DOHH2 (cell line): ENCODE results near the gene MGAT4A.

Experiments
- EZH2phosphoT487 ChIP-seq: fragments of 200-600 bp; sonication (generic); IDR thresholded peaks from 2 replicates; pipeline ENCODE4 v1.6.1; 2017; ENCODE audit warnings: borderline replicate concordance, mild to moderate bottlenecking, antibody characterized with exemption, low read length, moderate library complexity, mixed read lengths
- TF ChIP-seq, protein P1 (sequence below): fragments of 200-600 bp; sonication (generic); IDR thresholded peaks from one replicate; pipeline ENCODE4 v1.5.1; 2014; ENCODE audit warnings: antibody characterized with exemption, mild to moderate bottlenecking, low read depth, low read length; ENCODE audit not compliant: poor library complexity, severe bottlenecking

DNA sequence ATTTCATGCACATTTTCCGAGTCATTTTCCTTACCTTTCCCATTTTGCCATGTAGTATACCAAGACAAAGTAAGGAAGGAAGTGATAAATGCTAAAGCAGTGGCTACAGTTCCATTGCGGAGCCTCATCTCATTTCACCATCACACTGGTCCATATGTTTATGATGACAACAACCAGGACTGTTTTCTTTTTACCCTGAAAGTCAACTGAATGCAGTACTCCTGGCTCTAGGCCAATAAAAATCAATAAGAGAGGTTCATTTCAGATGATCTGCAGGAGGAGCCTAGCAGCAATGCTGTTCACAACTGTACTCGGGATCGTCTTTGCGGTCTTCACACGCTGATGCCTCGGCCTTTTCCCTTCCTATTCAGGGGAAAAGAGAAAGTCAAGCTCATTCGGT lies 4.7 kb downstream of the MGAT4A start:
- TF ChIP-seq, protein P1, sequence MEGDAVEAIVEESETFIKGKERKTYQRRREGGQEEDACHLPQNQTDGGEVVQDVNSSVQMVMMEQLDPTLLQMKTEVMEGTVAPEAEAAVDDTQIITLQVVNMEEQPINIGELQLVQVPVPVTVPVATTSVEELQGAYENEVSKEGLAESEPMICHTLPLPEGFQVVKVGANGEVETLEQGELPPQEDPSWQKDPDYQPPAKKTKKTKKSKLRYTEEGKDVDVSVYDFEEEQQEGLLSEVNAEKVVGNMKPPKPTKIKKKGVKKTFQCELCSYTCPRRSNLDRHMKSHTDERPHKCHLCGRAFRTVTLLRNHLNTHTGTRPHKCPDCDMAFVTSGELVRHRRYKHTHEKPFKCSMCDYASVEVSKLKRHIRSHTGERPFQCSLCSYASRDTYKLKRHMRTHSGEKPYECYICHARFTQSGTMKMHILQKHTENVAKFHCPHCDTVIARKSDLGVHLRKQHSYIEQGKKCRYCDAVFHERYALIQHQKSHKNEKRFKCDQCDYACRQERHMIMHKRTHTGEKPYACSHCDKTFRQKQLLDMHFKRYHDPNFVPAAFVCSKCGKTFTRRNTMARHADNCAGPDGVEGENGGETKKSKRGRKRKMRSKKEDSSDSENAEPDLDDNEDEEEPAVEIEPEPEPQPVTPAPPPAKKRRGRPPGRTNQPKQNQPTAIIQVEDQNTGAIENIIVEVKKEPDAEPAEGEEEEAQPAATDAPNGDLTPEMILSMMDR = no peak
- TF ChIP-seq EZH2phosphoT487 = no peak
